CD4-positive, CD25-positive, alpha-beta regulatory T cell (primary cell): ENCODE results near the gene CKAP2. TPM values are rescaled to one million over a fixed set of nuclear protein-coding genes. Genes with fewer than 3 reads are reported as not detected.
"Not testable (repeated sequence)": the region's sequence is repeated elsewhere in the genome, so short reads cannot be mapped to it uniquely, and the experiment has no call there.

Source experiments
- ATAC-seq, 2 donors: fragments of 150-1000 bp; cut with Tn5 transposase; one replicate each; pipeline ENCODE4 v1.10.0; 2021; ENCODE audit warnings: low read depth in 2 of 2, moderate number of reproducible peaks in 2 of 2, moderate library complexity in 1 of 2
- DNase-seq, 3 donors: peaks; one replicate each; pipeline versions ENCODE4 v3.0.0 to v3.0.0-alpha.2; 2012 to 2022; ENCODE audit warnings: mixed read lengths in 1 of 3
- H3K27ac ChIP-seq: one replicate; pipeline ENCODE4 v1.7.0; 2013; ENCODE audit warnings: mild to moderate bottlenecking, low read length; ENCODE audit not compliant: insufficient read depth, poor library complexity, severe bottlenecking
- H3K27me3 ChIP-seq: one replicate; pipeline ENCODE4 v1.7.0; 2013; ENCODE audit warnings: low read length; ENCODE audit not compliant: control insufficient read depth, insufficient read depth
- H3K36me3 ChIP-seq: one replicate; pipeline ENCODE4 v1.7.0; 2013; ENCODE audit warnings: mild to moderate bottlenecking, low read length, moderate library complexity; ENCODE audit not compliant: control insufficient read depth, insufficient read depth
- H3K4me1 ChIP-seq: 2 replicates; pipeline ENCODE4 v1.7.0; 2013; ENCODE audit warnings: mild to moderate bottlenecking, low read length; ENCODE audit not compliant: insufficient read depth, control insufficient read depth, poor library complexity, severe bottlenecking
- H3K4me3 ChIP-seq: one replicate; pipeline ENCODE4 v1.7.0; 2013; ENCODE audit warnings: low read depth, mild to moderate bottlenecking, low read length, moderate library complexity
- H3K9me3 ChIP-seq, 2 experiments: 1 replicate in 1 of 2; 2 replicates in 1 of 2; pipeline ENCODE4 v1.7.0; 2013; ENCODE audit warnings: low read length in 2 of 2, mild to moderate bottlenecking in 1 of 2, moderate library complexity in 1 of 2; ENCODE audit not compliant: control insufficient read depth in 2 of 2
- H3K27ac Mint-ChIP-seq, 3 donors: one replicate each; pipeline ENCODE4 v1.8.0; 2020 to 2022; ENCODE audit warnings: mild to moderate bottlenecking in 3 of 3, mixed read lengths in 3 of 3, moderate library complexity in 2 of 3
- H3K27me3 Mint-ChIP-seq: one replicate; pipeline ENCODE4 v1.8.0; 2022; ENCODE audit warnings: mild to moderate bottlenecking, mixed read lengths
- H3K36me3 Mint-ChIP-seq: one replicate; pipeline ENCODE4 v1.8.0; 2020; ENCODE audit warnings: mixed read lengths
- H3K4me1 Mint-ChIP-seq, 4 donors: one replicate each; pipeline ENCODE4 v1.8.0; 2020 to 2022; ENCODE audit warnings: mixed read lengths in 4 of 4, mild to moderate bottlenecking in 1 of 4
- H3K4me3 Mint-ChIP-seq, 4 donors: one replicate each; pipeline ENCODE4 v1.8.0; 2020 to 2022; ENCODE audit warnings: mild to moderate bottlenecking in 4 of 4, mixed read lengths in 4 of 4, moderate library complexity in 3 of 4
- H3K9me3 Mint-ChIP-seq, 7 donors: one replicate each; pipeline ENCODE4 v1.8.0; 2020 to 2022; ENCODE audit warnings: mixed read lengths in 7 of 7, mild to moderate bottlenecking in 3 of 7, moderate library complexity in 2 of 7
- polyA plus RNA-seq, 4 donors: library from polyadenylated mRNA; unstranded; fragments of 300-500 nt; fragmentation: Illumina TruSeq; gene quantifications; one replicate each; pipeline ENCODE4 v1.2.3, GENCODE V29; 2021
- total RNA-seq: library from RNA; stranded (reverse); gene quantifications from one replicate; pipeline ENCODE4 v1.2.3, GENCODE V29; 2022

CKAP2 gene
- total and polyA plus RNA-seq, 5 donors from 2014 or later = 20.1 to 36.7 (median 26.7) TPM

DNA sequence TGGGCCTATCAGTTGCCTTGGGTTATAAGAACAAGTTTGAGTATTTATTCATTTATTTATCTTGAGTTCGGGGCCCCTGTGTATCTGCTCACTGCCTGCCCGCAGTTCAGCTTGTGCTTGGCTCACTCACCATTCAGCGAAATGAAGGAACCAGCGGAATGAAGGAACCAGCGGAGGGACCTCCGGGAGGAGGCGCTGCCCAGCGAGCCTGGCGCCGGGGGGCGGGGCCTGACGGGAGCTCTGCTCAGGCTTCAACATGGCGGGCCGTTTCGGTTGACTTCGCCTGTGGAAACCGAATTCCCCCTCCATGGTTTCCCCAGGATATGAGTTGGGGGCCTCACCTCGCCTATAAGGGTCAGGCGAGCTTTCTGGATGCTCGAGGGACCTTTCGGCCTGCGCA is 33.5 kb downstream of the CKAP2 start:
- not testable (repeated sequence) for H3K36me3 Mint-ChIP-seq, ATAC-seq, H3K27me3 ChIP-seq, H3K4me3 Mint-ChIP-seq, H3K4me1 Mint-ChIP-seq, H3K27ac ChIP-seq, H3K27me3 Mint-ChIP-seq, H3K27ac Mint-ChIP-seq, H3K4me3 ChIP-seq, H3K9me3 ChIP-seq, H3K4me1 ChIP-seq, H3K36me3 ChIP-seq, DNase-seq, H3K9me3 Mint-ChIP-seq

DNA sequence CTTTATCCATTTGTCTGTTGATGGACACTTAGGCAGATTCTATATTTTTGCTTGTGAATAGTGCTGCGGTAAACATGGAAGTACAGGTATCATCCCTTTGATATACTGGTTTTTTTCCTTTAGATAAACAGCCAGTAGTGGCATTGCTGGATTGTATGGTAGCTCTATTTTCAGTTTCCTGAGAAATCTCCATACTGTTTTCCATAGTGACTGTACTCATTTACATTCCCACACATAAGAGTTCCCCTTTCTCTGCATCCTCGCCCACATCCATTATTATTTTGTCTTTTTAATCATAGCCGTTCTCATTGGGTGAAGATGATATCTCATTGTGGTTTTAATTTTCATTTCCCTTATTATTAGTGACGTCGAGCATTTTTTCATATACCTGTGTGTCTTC is 35.7 kb downstream of the CKAP2 start:
- not testable (repeated sequence) for H3K36me3 ChIP-seq, H3K9me3 Mint-ChIP-seq, DNase-seq, ATAC-seq, H3K27ac ChIP-seq, H3K4me1 Mint-ChIP-seq, H3K36me3 Mint-ChIP-seq, H3K27ac Mint-ChIP-seq, H3K27me3 Mint-ChIP-seq, H3K9me3 ChIP-seq, H3K27me3 ChIP-seq, H3K4me3 Mint-ChIP-seq, H3K4me3 ChIP-seq, H3K4me1 ChIP-seq

DNA sequence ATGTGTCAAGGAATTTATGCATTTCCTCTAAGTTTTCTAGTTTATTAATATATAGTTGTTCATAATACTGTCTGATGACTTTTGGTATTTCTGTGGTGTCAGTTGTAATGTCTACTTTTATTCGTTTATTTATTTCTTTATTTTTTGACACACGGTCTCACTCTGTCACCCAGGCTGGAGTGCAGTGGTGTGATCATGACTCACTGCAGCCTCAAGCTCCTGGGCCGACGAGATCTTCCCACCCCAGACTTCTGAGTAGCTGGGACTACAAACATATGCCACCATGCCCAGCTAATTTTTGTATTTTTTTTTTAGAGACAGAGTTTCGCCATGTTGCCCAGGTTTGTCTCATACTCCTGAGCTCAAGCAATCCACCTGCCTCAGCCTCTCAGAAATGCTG is 39.0 kb downstream of the CKAP2 start:
- H3K27me3 Mint-ChIP-seq, H3K4me3 Mint-ChIP-seq, H3K36me3 ChIP-seq, H3K4me3 ChIP-seq, H3K27me3 ChIP-seq, DNase-seq, ATAC-seq, H3K9me3 Mint-ChIP-seq, H3K36me3 Mint-ChIP-seq, H3K27ac ChIP-seq, H3K4me1 ChIP-seq, H3K9me3 ChIP-seq, H3K27ac Mint-ChIP-seq: not testable (repeated sequence)
- peaks cover 0 to 12% (median 5%) of the 10 kb centered on the region in 4 donors for H3K4me1 Mint-ChIP-seq

DNA sequence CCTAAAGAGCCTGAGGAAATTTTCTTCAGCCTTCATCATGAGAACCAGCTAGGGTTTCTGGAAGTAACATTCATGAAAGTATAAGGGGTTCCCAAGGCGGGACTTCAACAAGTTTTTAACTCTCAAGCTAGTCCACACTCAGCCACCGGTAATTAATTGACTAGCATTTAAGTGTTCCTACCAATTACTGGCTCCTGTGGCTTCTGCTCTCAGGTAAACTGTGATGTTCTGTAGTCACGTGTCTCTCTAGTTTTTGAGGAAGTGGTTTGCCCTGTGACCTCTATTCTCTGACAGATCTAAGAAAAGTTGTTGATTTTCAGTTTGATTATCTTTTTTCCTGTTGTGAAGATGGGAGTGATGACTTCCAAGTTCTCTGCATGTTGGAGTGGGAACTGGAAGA is 42.7 kb downstream of the CKAP2 start:
- H3K27me3 ChIP-seq, H3K36me3 Mint-ChIP-seq, H3K9me3 ChIP-seq, H3K27me3 Mint-ChIP-seq, H3K4me1 ChIP-seq, H3K36me3 ChIP-seq, H3K9me3 Mint-ChIP-seq, H3K4me3 ChIP-seq: not testable (repeated sequence)
- DNase-seq = peak in 2 of 3 donors; percentile 14 to 31
- ATAC-seq = peak in 1 of 2 donors; percentile 71
- Mint-ChIP-seq H3K4me3 (peak overlapping the region in 1 of 4 donors; percentile 43), H3K4me1 (peaks cover 0 to 14% (median 5%) of the 10 kb centered on the region in 4 donors), H3K27ac (peak overlapping the region in 1 of 3 donors; percentile 14)
- H3K27ac ChIP-seq = peak overlapping the region; percentile 55

DNA sequence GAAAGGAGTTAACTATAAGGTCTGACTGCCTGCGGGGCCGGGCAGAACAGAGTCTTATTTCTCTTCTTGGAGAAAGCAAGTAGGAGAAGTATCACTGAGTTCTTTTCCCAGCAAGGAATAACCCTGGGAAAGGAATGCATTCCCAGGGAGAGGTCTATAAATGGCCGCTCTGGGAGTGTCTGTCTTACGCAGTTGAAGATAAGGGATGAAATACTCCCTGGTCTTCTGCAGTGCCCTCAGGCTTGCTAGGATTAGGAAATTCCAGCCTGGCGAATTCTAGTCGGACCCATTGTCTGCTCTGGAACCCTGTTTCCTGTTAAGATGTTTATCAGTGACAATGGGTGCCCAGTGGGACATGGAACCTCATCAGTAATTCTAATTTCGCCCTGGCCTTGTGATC is 47.0 kb downstream of the CKAP2 start:
- H3K4me3 Mint-ChIP-seq, H3K27me3 ChIP-seq, H3K4me1 ChIP-seq, DNase-seq, H3K27ac ChIP-seq, ATAC-seq, H3K27me3 Mint-ChIP-seq, H3K36me3 Mint-ChIP-seq, H3K4me3 ChIP-seq, H3K36me3 ChIP-seq, H3K9me3 ChIP-seq, H3K27ac Mint-ChIP-seq: not testable (repeated sequence)
- Mint-ChIP-seq H3K4me1 (peaks cover 0 to 12% (median 5%) of the 10 kb centered on the region in 4 donors), H3K9me3 (peaks cover 0 to 17% (median 2%) of the 10 kb centered on the region in 7 donors)

DNA sequence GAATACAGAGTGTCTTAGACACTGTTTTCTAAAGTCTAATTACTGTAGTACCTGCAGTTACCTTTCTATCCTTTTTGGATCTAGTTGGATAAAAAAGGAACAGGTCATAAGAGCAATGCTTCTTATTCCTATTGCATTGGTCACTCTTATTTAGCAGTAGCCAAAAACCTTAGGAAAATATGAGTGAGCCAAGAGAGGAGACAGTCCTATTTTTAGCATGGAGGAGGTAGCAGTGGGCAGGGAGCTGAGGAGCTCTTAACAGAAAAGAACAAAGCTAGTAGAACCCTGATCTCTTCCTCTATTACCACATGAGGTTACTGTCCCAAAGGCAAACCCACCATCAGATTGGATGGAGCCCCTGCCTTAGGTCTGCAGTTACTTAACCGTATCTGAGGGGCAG is 50.6 kb downstream of the CKAP2 start:
- H3K36me3 Mint-ChIP-seq, H3K9me3 ChIP-seq, H3K4me3 ChIP-seq, H3K27me3 ChIP-seq, H3K27ac Mint-ChIP-seq, H3K4me3 Mint-ChIP-seq, H3K4me1 ChIP-seq, H3K36me3 ChIP-seq, H3K4me1 Mint-ChIP-seq, DNase-seq, H3K27ac ChIP-seq, H3K27me3 Mint-ChIP-seq, ATAC-seq: not testable (repeated sequence)
- H3K9me3 Mint-ChIP-seq = peaks cover 0 to 17% (median 5%) of the 10 kb centered on the region in 7 donors

GRCh38 chr13:52509532-52509931 is 54.3 kb downstream of the CKAP2 start:
- H3K36me3 ChIP-seq, H3K27ac Mint-ChIP-seq, H3K4me3 ChIP-seq, H3K27me3 ChIP-seq, H3K9me3 ChIP-seq, ATAC-seq, H3K4me1 Mint-ChIP-seq, H3K4me3 Mint-ChIP-seq, H3K36me3 Mint-ChIP-seq, DNase-seq, H3K27ac ChIP-seq, H3K27me3 Mint-ChIP-seq, H3K4me1 ChIP-seq, H3K9me3 Mint-ChIP-seq: not testable (repeated sequence)

- H3K4me1 ChIP-seq, ATAC-seq, H3K27ac ChIP-seq, H3K4me3 Mint-ChIP-seq, H3K27ac Mint-ChIP-seq, H3K9me3 Mint-ChIP-seq, H3K27me3 Mint-ChIP-seq, H3K4me1 Mint-ChIP-seq, H3K4me3 ChIP-seq, H3K36me3 Mint-ChIP-seq, H3K9me3 ChIP-seq, H3K27me3 ChIP-seq, DNase-seq, H3K36me3 ChIP-seq: not testable (repeated sequence)
Observed at GRCh38 chr13:52510221-52510797, 55.0 kb downstream of the CKAP2 start.
